GM12873 (cell line): ENCODE data around the gene CYSLTR2.

Source experiments
- TF ChIP-seq, protein P1 (sequence below): IDR thresholded peaks from 2 replicates; pipeline ENCODE4 v1.5.1; 2012; ENCODE audit warnings: low read depth, mild to moderate bottlenecking, moderate library complexity, low read length, control low read depth; ENCODE audit not compliant: insufficient read depth; ENCODE audit errors: missing control alignments

CYSLTR2 gene

DNA sequence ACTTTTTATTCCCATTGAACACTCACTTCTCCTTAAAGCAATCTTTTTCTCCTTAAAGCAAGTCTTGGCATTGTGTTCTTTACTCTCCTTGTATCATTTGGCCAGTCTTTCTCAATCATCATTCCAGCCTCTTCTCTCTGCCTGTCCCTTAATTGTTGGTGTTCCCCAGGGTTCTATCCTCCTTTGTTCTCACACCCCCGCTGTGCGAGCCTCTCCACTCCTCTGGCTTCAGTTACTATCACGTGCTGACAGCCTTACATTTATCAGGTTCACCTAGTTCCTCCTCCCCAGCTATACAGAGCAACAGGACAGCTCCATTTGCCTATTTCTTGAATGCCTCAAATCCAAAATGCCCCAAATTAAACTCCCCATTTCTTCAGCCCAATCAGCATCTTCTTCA is 24.6 kb downstream of the CYSLTR2 start:
- TF ChIP-seq, protein P1, sequence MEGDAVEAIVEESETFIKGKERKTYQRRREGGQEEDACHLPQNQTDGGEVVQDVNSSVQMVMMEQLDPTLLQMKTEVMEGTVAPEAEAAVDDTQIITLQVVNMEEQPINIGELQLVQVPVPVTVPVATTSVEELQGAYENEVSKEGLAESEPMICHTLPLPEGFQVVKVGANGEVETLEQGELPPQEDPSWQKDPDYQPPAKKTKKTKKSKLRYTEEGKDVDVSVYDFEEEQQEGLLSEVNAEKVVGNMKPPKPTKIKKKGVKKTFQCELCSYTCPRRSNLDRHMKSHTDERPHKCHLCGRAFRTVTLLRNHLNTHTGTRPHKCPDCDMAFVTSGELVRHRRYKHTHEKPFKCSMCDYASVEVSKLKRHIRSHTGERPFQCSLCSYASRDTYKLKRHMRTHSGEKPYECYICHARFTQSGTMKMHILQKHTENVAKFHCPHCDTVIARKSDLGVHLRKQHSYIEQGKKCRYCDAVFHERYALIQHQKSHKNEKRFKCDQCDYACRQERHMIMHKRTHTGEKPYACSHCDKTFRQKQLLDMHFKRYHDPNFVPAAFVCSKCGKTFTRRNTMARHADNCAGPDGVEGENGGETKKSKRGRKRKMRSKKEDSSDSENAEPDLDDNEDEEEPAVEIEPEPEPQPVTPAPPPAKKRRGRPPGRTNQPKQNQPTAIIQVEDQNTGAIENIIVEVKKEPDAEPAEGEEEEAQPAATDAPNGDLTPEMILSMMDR, result no peak

DNA sequence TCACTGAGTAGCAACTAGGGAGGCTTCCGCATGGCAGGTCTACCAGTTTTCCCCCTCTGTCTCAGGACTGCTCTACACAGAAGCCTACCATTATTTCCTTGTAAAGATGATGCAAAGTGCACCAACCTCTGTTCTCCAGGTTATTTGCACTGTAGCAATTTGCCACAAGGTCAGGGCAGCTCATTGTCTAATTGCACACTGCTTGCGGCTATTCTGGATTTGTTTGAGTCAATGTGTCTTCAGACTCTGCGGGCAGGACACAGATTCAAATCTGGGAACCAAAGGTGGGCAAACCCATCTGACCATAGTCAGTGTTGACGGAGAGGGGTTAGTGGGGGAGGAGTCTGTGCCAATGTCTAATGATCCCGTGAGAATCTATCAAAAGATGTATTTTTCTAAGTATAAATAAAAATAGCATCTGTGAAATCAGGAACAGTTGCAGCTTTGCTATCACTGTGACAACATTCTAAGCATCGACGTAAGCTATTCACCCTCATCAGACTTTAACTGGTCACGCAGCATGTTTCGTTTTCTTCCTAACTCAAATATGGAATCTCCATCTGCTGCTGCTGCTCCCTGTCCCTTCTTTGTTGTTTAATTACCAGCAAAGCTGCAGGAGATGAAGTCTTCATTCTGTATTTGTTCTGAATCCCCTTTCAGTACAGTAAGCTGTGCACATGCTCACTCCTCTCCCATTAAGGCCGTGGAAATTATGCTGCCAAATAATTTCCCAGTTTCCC is 26.4 kb downstream of the CYSLTR2 start:
- TF ChIP-seq, protein P1, result no peak

DNA sequence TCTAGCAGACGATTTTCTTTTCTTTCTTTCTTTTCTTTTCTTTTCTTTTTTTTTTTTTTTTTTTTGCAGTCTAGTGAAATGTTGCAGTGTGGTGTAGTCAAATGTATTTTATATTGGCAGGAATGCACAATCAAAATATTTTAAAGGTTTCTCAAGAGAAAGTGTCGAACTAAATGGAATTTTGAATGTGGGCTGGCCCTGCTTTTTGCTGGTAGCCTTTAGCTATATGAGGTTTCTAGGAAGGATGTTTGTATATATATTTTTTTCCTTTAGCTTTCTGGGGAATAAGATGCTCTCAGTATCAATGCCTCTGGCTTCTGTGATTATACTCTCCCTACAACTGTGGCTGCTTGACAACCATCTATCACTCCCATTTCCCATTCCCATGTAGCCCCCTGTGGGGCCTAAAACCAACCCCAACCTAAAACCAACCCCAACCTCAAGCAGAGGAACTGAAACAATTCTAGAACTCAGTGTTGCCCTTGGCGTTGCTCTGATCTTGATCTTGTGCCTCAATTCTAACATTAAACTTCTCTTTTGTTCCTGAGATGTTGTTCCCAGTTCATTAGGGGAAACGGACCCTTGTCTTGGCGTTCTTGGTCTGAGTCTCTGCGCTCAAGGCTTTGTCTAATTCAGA is 27.1 kb downstream of the CYSLTR2 start:
- TF ChIP-seq, protein P1, result no peak

DNA sequence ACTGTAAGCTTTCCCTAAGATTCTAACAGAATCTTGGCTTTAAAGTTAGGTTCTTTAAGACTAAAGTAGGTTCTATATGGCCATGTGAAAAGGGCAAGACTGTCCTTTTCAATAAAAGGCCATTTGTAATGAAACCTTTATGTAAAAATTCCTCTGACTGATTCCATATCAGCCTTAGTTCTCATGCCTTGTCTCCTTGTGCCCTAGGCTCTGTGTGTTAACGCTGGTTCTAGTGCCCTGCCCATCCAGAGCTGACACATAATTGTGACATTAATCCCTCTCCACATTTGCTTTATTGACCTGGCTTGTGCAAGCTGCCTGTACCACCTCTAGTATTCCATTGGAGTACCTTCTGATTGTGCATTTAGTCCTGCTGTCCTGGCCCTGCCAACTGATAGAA is 28.2 kb downstream of the CYSLTR2 start:
- TF ChIP-seq, protein P1, result no peak

DNA sequence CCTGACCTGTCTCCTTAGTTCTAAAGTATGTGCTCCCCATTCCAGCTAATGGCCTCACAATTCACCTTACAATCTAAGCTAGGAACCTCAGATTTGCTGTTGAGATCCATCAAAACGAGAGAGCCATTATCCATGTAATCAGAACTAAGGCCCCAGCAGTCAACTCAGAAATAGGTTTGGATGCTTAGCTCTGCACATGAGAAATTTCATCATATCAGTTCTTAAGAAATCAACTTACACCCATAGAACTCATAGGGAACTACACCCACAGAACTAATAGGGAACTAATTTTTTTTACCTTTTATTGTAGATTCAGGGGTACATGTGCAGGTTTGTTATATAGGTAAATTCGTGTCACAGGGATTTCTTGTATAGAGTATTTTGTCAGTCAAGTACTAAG is 28.7 kb downstream of the CYSLTR2 start:
- TF ChIP-seq, protein P1, result no peak

DNA sequence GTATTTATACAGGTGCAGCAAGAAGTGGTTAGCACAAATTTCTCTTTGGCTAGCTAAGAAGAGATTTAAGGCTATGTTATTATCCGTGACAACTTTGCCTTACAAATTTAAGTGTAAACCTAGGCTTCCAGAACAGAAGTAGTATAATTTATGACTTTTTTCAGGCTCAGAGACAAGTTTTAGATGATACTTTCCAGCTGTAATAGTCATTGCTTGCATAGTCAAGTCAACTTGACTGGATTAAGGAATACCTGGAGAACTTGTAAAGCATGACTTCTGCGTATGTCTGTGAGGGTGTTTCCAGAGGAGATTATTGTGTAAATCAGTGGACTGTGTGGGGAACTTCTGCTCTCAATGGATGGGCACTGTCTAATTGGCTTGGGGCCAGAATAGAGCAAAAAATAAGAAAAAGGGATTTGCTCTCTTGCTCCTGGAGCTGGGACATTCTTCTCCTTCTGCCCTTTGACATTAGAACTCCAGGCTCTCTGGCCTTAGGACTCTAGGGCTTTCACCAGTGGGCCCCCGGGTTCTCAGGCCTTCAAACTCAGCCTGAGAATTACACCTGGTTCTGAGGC is 33.0 kb downstream of the CYSLTR2 start:
- TF ChIP-seq, protein P1, result no peak

DNA sequence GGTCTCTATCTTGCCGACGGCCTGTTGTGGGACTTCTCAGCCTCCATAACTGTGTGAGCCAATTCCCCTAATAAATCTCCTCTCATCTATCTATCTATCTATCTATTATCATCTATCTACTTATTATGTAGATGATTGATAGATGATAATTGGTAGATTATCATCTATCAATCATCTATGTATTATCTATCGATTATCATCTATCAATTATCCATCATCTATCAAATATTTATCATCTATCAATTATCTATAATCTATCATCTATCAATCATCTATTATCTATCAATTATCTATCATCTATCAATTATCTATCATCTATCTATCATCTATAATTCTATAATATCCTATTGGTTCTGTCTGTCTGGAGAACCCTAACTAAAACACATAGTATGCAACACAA is 33.5 kb downstream of the CYSLTR2 start:
- TF ChIP-seq, protein P1, result no peak
